H1 (cell line): Measurements from ENCODE around the gene PCDH18.

ENCODE experiments used
- ASH2L ChIP-seq: fragments of 200-600, 300-600 bp; sonication (generic); IDR thresholded peaks from one replicate; pipeline ENCODE4 v1.7.1; 2017; ENCODE audit warnings: low read length
- CREB1 ChIP-seq: IDR thresholded peaks from 2 replicates; pipeline ENCODE4 v1.6.1; 2012; ENCODE audit warnings: inconsistent platforms
- CTCF ChIP-seq, 3 experiments: IDR thresholded peaks; 1 replicate in 2 of 3; 2 replicates in 1 of 3; pipeline versions ENCODE4 v1.5.1 to v1.6.1; 2011; ENCODE audit warnings: low read length in 3 of 3, mild to moderate bottlenecking in 3 of 3, inconsistent platforms in 2 of 3, low read depth in 1 of 3, moderate library complexity in 1 of 3; ENCODE audit not compliant: insufficient read depth in 1 of 3; ENCODE audit errors: control extremely low read depth in 1 of 3
- E2F6 ChIP-seq: IDR thresholded peaks from 2 replicates; pipeline ENCODE4 v1.6.1; 2012; ENCODE audit warnings: inconsistent platforms
- EP300 ChIP-seq, 2 experiments: IDR thresholded peaks; 1 replicate in 1 of 2; 2 replicates in 1 of 2; pipeline ENCODE4 v1.6.1; 2011 to 2012; ENCODE audit warnings: low read depth in 2 of 2, low read length in 2 of 2, mild to moderate bottlenecking in 2 of 2, borderline replicate concordance in 1 of 2, inconsistent platforms in 1 of 2, moderate library complexity in 1 of 2
- EZH2 ChIP-seq: fragments of 200-600 bp; sonication (generic); IDR thresholded peaks from 2 replicates; pipeline ENCODE4 v1.7.1; 2012; ENCODE audit warnings: low read depth, mild to moderate bottlenecking, moderate library complexity, low read length, inconsistent platforms; ENCODE audit not compliant: severe bottlenecking
- JUND ChIP-seq: IDR thresholded peaks from 2 replicates; pipeline ENCODE4 v1.6.1; 2011; ENCODE audit warnings: mild to moderate bottlenecking, improper control_type of control experiment, low read length
- POLR2A ChIP-seq, 2 experiments: IDR thresholded peaks; 1 replicate in 1 of 2; 2 replicates in 1 of 2; pipeline ENCODE4 v1.6.1; 2011; ENCODE audit warnings: low read depth in 2 of 2, low read length in 2 of 2, mild to moderate bottlenecking in 2 of 2; ENCODE audit errors: control extremely low read depth in 1 of 2
- POLR2AphosphoS5 ChIP-seq: IDR thresholded peaks from 2 replicates; pipeline ENCODE4 v1.6.1; 2011; ENCODE audit warnings: low read depth, low read length
- RNF2 ChIP-seq: fragments of 200-900, 300-1000 bp; sonication (generic); IDR thresholded peaks from 2 replicates; pipeline ENCODE4 v1.7.1; 2016; ENCODE audit warnings: borderline replicate concordance, low read depth, mild to moderate bottlenecking, antibody characterized with exemption, low read length; ENCODE audit not compliant: poor library complexity, severe bottlenecking; ENCODE audit errors: missing control alignments
- SIRT6 ChIP-seq: IDR thresholded peaks from one replicate; pipeline ENCODE4 v1.7.1; 2012; ENCODE audit warnings: low read length, inconsistent platforms
- YY1 ChIP-seq: IDR thresholded peaks from 2 replicates; pipeline ENCODE4 v1.6.1; 2011; ENCODE audit warnings: low read depth, mild to moderate bottlenecking, low read length
- ZNF274 ChIP-seq: IDR thresholded peaks from 2 replicates; pipeline ENCODE4 v1.7.0; 2012; ENCODE audit warnings: low read length, borderline replicate concordance; ENCODE audit errors: extremely low read depth

- TF ChIP-seq CREB1 (no peak), CTCF (IDR thresholded peaks at IDR 0.05; ENCODE audit: control extremely low read depth in 1 of 3, insufficient read depth in 1 of 3, low read depth in 1 of 3, low read length in 3 of 3) (no peak), POLR2AphosphoS5 (no peak), E2F6 (no peak), EZH2 (no peak), POLR2A (IDR thresholded peaks at IDR 0.05; ENCODE audit: control extremely low read depth in 1 of 2, low read depth in 2 of 2, low read length in 2 of 2) (no peak), ASH2L (no peak), EP300 (IDR thresholded peaks at IDR 0.05; ENCODE audit: borderline replicate concordance in 1 of 2, low read depth in 2 of 2, low read length in 2 of 2) (no peak), SIRT6 (no peak), YY1 (no peak), ZNF274 (no peak), JUND (no peak), RNF2 (no peak)
Observed at GRCh38 chr4:137495578-137495977, 36.7 kb downstream of the PCDH18 start.
